ENCODE results near the gene FYB2. TPM values are rescaled to one million over a fixed set of nuclear protein-coding genes. Genes with fewer than 3 reads are reported as not detected.

The FYB2 gene
- total RNA-seq, 1 donor from 2014 or later: 0.14 TPM

- H3K36me3 ChIP-seq (ENCODE audit: insufficient read depth, low read length): no peaks in the 10 kb centered on the region
- H3K4me1 ChIP-seq (ENCODE audit: insufficient read depth, low read length): no peaks in the 10 kb centered on the region
- H3K4me3 ChIP-seq (ENCODE audit: insufficient read depth, low read depth, low read length): no peak overlapping the region
- H2AFZ ChIP-seq (ENCODE audit: low read depth, low read length): no peak overlapping the region
- no peaks in the 10 kb centered on the region for H3K79me2 ChIP-seq (ENCODE audit: insufficient read depth, low read length)
- H4K20me1 ChIP-seq (ENCODE audit: insufficient read depth, low read length): no peaks in the 10 kb centered on the region
- FAIRE-seq (no peak), DNase-seq (ENCODE audit: low read depth) (no peak)
- no peaks in the 10 kb centered on the region for H3K4me1 Mint-ChIP-seq (ENCODE audit: low read depth, unreplicated experiment)
- no peak overlapping the region for H3K27ac Mint-ChIP-seq (ENCODE audit: unreplicated experiment)
- no peaks in the 10 kb centered on the region for H3K9me3 Mint-ChIP-seq (ENCODE audit: unreplicated experiment)
- H3K27ac ChIP-seq (ENCODE audit: low read depth, low read length): no peak overlapping the region
- TF ChIP-seq, protein P1, sequence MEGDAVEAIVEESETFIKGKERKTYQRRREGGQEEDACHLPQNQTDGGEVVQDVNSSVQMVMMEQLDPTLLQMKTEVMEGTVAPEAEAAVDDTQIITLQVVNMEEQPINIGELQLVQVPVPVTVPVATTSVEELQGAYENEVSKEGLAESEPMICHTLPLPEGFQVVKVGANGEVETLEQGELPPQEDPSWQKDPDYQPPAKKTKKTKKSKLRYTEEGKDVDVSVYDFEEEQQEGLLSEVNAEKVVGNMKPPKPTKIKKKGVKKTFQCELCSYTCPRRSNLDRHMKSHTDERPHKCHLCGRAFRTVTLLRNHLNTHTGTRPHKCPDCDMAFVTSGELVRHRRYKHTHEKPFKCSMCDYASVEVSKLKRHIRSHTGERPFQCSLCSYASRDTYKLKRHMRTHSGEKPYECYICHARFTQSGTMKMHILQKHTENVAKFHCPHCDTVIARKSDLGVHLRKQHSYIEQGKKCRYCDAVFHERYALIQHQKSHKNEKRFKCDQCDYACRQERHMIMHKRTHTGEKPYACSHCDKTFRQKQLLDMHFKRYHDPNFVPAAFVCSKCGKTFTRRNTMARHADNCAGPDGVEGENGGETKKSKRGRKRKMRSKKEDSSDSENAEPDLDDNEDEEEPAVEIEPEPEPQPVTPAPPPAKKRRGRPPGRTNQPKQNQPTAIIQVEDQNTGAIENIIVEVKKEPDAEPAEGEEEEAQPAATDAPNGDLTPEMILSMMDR (IDR thresholded peaks at IDR 0.05; ENCODE audit: insufficient read depth, low read depth, low read length): no peak
- no peak for TF ChIP-seq EZH2 (IDR thresholded peaks at IDR 0.05; ENCODE audit: insufficient read depth, low read length)
- no peaks in the 10 kb centered on the region for H3K9me3 ChIP-seq (ENCODE audit: insufficient read depth, low read depth, low read length)
- H3K4me3 Mint-ChIP-seq (ENCODE audit: unreplicated experiment): no peak overlapping the region
- no peaks in the 10 kb centered on the region for H3K36me3 Mint-ChIP-seq (ENCODE audit: low read depth, unreplicated experiment)
- H3K27me3 Mint-ChIP-seq (ENCODE audit: low read depth, unreplicated experiment): no peaks in the 10 kb centered on the region
- H3K9ac ChIP-seq (ENCODE audit: low read length): no peak overlapping the region
- no peaks in the 10 kb centered on the region for H3K27me3 ChIP-seq (ENCODE audit: insufficient read depth, low read length)
- no peak overlapping the region for H3K4me2 ChIP-seq (ENCODE audit: low read length)
Observed at GRCh38 chr1:56774067-56774609, 45.1 kb downstream of the FYB2 start.

GRCh38 chr1:56773341-56774066 lies 45.7 kb downstream of the FYB2 start:
- Histone ChIP-seq H3K27ac (ENCODE audit: low read depth, low read length) (no peak overlapping the region), H4K20me1 (ENCODE audit: insufficient read depth, low read length) (no peaks in the 10 kb centered on the region), H3K36me3 (ENCODE audit: insufficient read depth, low read length) (no peaks in the 10 kb centered on the region), H3K79me2 (ENCODE audit: insufficient read depth, low read length) (no peaks in the 10 kb centered on the region), H3K4me1 (ENCODE audit: insufficient read depth, low read length) (no peaks in the 10 kb centered on the region), H3K4me3 (ENCODE audit: insufficient read depth, low read depth, low read length) (no peak overlapping the region), H2AFZ (ENCODE audit: low read depth, low read length) (no peak overlapping the region), H3K27me3 (ENCODE audit: insufficient read depth, low read length) (no peaks in the 10 kb centered on the region), H3K9ac (ENCODE audit: low read length) (no peak overlapping the region), H3K4me2 (ENCODE audit: low read length) (no peak overlapping the region), H3K9me3 (ENCODE audit: insufficient read depth, low read depth, low read length) (no peaks in the 10 kb centered on the region)
- H3K27me3 Mint-ChIP-seq (ENCODE audit: low read depth, unreplicated experiment): no peaks in the 10 kb centered on the region
- H3K4me3 Mint-ChIP-seq (ENCODE audit: unreplicated experiment): no peak overlapping the region
- no peaks in the 10 kb centered on the region for H3K4me1 Mint-ChIP-seq (ENCODE audit: low read depth, unreplicated experiment)
- FAIRE-seq (no peak), DNase-seq (ENCODE audit: low read depth) (no peak)
- no peak overlapping the region for H3K27ac Mint-ChIP-seq (ENCODE audit: unreplicated experiment)
- no peak for TF ChIP-seq EZH2 (IDR thresholded peaks at IDR 0.05; ENCODE audit: insufficient read depth, low read length)
- TF ChIP-seq, protein P1 (IDR thresholded peaks at IDR 0.05; ENCODE audit: insufficient read depth, low read depth, low read length): no peak
- H3K36me3 Mint-ChIP-seq (ENCODE audit: low read depth, unreplicated experiment): no peaks in the 10 kb centered on the region
- H3K9me3 Mint-ChIP-seq (ENCODE audit: unreplicated experiment): no peaks in the 10 kb centered on the region

GRCh38 chr1:56771717-56772116 lies 47.5 kb downstream of the FYB2 start:
- H3K4me3 ChIP-seq (ENCODE audit: insufficient read depth, low read depth, low read length): no peak overlapping the region
- H3K27me3 ChIP-seq (ENCODE audit: insufficient read depth, low read length): no peaks in the 10 kb centered on the region
- no peak for TF ChIP-seq EZH2 (IDR thresholded peaks at IDR 0.05; ENCODE audit: insufficient read depth, low read length)
- TF ChIP-seq, protein P1 (IDR thresholded peaks at IDR 0.05; ENCODE audit: insufficient read depth, low read depth, low read length): no peak
- no peak overlapping the region for H3K27ac ChIP-seq (ENCODE audit: low read depth, low read length)
- FAIRE-seq (no peak), DNase-seq (ENCODE audit: low read depth) (no peak)
- H3K4me3 Mint-ChIP-seq (ENCODE audit: unreplicated experiment): no peak overlapping the region
- no peaks in the 10 kb centered on the region for H3K9me3 ChIP-seq (ENCODE audit: insufficient read depth, low read depth, low read length)
- no peak overlapping the region for H3K4me2 ChIP-seq (ENCODE audit: low read length)
- no peaks in the 10 kb centered on the region for H3K9me3 Mint-ChIP-seq (ENCODE audit: unreplicated experiment)
- H3K27ac Mint-ChIP-seq (ENCODE audit: unreplicated experiment): no peak overlapping the region
- H3K79me2 ChIP-seq (ENCODE audit: insufficient read depth, low read length): no peaks in the 10 kb centered on the region
- H3K4me1 Mint-ChIP-seq (ENCODE audit: low read depth, unreplicated experiment): no peaks in the 10 kb centered on the region
- no peaks in the 10 kb centered on the region for H3K4me1 ChIP-seq (ENCODE audit: insufficient read depth, low read length)
- H3K36me3 ChIP-seq (ENCODE audit: insufficient read depth, low read length): no peaks in the 10 kb centered on the region
- H3K36me3 Mint-ChIP-seq (ENCODE audit: low read depth, unreplicated experiment): no peaks in the 10 kb centered on the region
- H3K27me3 Mint-ChIP-seq (ENCODE audit: low read depth, unreplicated experiment): no peaks in the 10 kb centered on the region
- no peak overlapping the region for H2AFZ ChIP-seq (ENCODE audit: low read depth, low read length)
- H3K9ac ChIP-seq (ENCODE audit: low read length): no peak overlapping the region
- H4K20me1 ChIP-seq (ENCODE audit: insufficient read depth, low read length): no peaks in the 10 kb centered on the region
